HuH-7.5 (cell line): ENCODE results near the gene TRERF1.
"Not testable (repeated sequence)": the region's sequence is repeated elsewhere in the genome, so short reads cannot be mapped to it uniquely, and the experiment has no call there.

Experiments used
- DNase-seq: peaks from one replicate; pipeline ENCODE4 v3.0.0; 2011; ENCODE audit warnings: low spot score

Gene TRERF1

DNA sequence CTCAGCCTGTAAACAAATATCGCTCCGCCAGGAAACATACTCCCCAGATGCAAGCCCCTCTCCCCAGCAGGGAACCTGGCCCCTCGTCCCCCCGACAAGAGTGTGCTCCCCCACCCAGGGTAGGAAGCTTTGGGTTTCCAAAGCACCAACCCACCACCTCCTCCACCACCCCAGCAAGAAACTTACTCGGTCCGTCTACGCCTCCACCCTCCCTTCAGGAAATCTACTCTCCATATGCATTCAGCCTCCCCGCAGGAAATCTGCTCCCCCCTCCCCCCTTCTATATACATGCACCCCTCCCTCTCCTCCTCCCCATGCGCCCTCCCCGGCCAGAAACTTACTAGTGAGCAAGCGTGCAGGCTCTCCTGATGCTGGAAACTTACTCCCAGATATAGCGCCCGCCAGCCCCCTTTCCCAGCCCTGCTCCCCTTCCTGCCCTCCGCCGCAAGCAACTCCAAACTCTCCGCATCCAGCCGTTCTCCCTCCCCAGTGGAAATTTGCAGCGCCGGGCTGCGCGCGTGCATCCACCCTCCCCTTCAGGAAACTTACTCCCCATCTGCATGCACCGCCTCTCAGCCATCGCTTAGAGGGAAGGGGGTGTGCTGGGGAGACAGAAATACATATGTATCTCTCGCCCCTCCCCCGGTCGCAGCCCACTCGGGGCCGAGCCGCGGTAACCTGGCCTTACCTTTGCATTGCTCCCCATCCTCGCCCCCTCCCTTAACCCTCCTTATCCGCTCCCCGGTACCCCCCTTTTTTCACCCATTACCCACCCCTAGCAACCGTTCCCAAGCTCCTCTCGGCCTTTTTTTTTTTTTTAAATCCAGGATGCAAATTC, at the start of gene TRERF1:
TSS of gene TRERF1 (minus strand) at position 594 of the 838 bp plus-strand sequence. CDS start 182,336 bp downstream, outside the sequence.
- peak; percentile 13 for DNase-seq

DNA sequence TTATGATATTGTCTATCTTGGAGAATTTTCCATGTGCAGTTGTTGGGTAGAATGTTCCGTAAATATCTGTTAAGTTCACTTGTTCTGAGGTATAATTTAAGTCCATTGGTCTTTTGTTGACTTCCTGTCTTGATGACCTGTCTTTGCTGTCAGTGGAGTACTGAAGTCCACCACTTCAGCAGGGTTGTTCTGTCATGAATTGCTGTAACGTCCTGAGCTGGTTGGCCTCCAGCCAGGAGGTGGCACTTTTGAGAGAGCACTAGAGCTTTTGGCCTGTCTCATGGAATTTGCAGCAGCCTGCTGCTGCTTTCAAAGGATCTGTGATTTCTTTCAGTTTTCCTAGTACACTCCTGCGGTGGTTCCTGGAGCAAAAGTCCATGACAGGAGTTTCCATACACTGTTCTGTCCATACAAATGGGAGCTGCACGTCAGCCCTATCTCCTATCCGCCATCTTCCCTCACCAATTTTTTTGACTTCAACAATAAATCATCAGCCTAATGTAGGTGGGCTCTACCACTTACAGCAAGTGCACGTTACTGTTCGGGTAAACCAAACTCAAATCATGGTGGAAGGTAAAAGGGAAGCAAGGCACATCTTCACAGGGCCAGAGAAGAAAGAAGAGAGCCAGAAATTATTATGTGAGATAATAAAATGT, 46.9 kb upstream of the TRERF1 start:
- no peak for DNase-seq

- no peak for DNase-seq
These were observed 42.3 kb upstream of the TRERF1 start for GRCh38 chr6:42493914-42494539.

- no peak for DNase-seq
These were observed 36.4 kb upstream of the TRERF1 start for GRCh38 chr6:42488129-42488528.

- no peak for DNase-seq
These were observed 32.5 kb upstream of the TRERF1 start for GRCh38 chr6:42484261-42484660.

- no peak for DNase-seq
These were observed 30.4 kb upstream of the TRERF1 start for GRCh38 chr6:42482174-42482573.

DNA sequence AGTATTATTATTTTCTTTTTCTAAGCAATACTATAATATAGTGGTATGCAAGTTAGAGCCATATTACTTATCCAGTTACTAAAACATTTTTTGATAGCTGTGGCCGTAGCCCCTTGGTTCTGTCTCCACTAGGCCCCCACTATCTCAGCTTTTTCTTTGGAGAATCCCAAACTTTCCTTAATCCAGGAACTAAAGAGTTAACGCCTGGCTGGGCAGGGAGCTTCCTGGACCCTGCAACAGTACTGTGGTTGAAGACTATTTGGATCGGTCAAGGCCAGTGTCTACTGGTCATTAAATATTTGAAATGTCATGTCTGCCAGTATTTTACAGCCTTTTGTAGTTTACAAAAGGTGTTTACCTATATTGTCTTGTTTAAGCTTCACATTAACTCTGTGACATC, 20.0 kb upstream of the TRERF1 start:
- no peak for DNase-seq

DNA sequence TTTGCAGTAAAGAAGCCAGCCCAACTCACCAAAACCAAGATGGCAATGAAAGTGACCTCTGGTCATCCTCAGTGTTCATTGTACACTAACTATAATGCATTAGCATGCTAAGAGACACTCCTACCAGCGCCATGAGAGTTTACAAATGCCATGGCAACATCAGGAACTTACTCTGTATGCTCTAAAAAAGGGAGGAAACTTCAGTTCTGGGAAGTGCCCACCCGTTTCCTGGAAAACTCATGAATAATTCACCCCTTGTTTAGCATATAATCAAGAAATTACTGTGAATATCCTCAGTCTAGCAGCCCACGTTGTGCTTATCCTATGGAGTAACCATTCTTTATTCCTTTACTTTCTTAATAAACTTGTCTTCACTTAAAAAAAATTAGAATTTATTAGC, 19.4 kb upstream of the TRERF1 start:
- no peak for DNase-seq

DNA sequence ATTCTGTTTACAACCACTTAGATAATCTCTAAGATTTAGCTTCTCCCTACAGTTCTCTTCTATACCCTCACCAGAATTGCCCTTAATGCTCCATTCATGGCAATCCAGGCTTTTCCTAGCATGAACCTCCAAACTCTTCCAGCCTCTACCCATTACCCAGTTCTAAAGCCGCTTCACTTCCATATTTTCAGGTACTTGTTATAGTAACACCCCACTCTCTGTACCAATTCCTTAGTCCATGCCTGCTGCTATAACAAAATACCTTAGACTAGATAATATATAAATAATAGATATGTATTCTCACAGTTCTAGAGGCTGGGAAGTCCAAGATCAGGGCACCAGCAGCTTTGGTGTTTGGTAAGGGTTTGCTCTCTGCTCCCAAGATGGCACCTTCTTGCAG, 16.5 kb upstream of the TRERF1 start:
- DNase-seq, result no peak

- no peak for DNase-seq
These were observed 15.9 kb upstream of the TRERF1 start for GRCh38 chr6:42467651-42468050.

DNA sequence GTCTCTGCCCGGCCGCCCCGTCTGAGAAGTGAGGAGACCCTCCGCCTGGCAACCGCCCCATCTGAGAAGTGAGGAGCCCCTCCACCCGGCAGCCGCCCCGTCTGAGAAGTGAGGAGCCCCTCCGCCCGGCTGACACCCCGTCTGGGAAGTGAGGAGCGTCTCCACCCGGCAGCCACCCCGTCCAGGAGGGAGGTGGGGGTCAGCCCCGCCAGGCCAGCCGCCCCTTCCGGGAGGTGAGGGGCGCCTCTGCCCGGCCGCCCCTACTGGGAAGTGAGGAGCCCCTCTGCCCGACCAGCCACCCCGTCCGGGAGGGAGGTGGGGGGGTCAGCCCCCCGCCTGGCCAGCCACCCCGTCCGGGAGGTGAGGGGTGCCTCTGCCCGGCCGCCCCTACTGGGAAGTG, 14.7 kb upstream of the TRERF1 start:
- not testable (repeated sequence) for DNase-seq

DNA sequence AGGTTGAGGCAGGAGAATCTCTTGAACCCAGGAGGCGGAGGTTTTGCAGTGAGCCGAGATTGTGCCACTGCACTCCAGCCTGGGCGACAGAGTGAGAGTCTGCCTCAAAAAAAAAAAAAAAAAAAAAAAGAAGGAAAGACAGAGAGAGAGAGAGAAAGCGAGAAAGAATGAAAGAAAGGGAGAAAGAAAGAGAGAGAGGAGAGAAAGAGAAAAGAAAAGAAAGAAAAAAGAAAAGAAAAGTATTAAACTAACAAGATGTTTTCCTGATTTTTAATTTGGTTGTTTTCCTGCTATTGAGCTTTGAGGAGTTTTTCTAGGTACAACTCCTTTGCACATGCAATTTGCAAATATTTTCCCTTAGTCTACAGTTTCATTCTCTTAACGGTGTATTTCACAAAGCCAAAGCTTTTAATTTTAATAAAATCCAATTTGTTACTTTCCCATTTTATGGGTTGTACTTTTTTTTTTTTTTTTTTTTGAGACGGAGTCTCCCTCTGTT, 10.8 kb upstream of the TRERF1 start:
- DNase-seq, result no peak

DNA sequence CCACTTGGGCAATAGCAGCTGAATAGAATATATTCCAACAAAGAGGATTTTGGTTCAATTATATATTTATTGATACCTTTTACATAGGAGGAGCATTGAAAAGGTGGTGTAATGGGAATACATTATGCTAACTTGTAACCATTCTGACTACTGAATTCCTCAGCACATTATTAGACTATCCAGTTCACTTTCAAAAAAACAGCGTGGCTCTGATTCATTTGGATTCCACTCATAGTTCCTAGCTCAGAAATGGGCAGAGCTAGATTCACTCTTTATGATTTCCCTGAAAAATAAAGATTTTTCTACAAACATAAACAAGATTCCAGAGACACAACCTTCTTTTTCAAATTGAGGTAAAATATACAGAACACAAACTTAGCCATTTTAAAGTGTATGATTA, 9.2 kb upstream of the TRERF1 start:
- DNase-seq, result no peak

DNA sequence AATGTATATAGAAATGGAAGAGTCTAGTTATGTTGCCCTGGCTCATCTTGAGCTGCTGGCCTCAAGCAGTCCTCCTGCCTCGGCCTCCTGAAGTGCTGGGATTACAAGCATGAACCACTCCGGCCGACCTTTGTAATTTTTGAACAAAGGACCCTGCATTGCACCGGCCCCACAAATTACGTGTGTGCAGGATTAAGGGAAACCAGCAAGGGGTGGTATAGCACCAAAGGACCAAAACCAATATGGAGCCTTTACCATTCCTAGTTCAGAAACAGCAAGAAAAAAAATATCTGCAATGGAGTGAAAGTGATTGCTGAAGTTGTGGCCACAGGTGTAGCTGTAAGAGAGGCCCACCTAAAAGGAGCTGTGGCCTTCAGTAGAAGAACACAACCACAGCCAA, 8.2 kb upstream of the TRERF1 start:
- no peak for DNase-seq

DNA sequence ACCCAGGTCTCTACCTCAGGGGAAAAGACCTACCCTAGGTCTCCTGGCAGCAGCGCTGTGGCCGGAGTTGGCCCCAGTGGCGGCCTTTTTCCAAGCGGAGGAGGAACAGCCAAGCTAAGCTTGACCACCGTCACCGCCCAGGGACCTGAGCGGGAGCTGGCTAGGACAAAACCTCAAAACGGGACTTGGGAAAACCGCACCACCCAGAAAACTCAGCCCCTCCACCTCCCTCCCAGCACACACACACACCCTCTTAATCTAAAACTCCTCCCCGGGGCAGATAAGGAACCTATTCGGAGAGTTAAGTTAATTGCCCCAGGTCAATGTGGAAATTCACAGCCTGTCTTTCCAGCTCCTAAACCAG, 2.7 kb upstream of the TRERF1 start:
- DNase-seq, result no peak

DNA sequence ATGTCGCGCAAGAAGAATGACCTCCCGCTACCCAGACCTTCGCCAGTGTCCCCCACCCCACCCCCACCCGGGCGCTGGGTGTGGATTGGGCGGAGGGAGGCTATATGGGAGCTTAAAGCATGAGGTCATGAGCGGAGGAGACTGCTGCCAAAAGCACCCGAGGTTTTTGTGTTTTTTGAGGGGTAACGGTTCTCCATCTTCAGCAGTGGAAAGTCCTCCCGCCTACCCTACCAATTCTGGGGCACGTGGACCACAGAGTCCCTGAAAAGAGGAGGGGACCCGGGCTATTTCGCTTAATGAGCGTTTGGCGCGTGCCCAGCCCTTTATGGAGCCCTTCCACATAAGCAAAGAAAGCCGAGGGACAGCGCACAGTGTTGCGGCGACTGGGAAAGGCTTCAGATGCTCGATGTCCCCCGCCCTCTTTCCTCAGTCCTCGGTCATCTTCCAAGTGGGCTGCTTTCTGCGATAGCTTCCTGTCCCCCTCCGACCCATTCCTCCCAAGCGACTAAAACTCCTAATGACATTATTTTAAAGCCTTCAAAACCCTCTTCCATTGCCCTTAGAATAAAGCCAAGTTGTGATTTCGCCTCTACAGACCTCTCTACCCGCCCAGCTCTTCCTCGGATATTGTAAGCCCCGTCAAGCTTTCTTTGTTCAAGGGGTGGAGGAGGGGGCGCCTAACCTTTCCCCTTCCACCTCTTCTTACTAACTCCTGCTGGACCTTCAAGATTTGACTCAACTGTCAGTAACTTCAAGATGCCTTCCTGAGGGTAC, 2.1 kb upstream of the TRERF1 start:
- no peak for DNase-seq

- peak; percentile 54 for DNase-seq
These were observed 1.4 kb upstream of the TRERF1 start for GRCh38 chr6:42453031-42453653.

- DNase-seq, result peak; percentile 25
These were observed 675 bp upstream of the TRERF1 start for GRCh38 chr6:42452171-42453030.

- DNase-seq, result no peak
These were observed 1.0 kb downstream of the TRERF1 start for GRCh38 chr6:42450477-42451332.
